Liver (tissue), 3 donors: Measurements from ENCODE around the gene PACSIN2.

Experiments
- CTCF ChIP-seq: fragments of 150-350 bp; IDR thresholded peaks from 2 replicates; pipeline ENCODE4 v1.5.1; 2017; ENCODE audit warnings: improper control_type of control experiment, low read depth, low read length; ENCODE audit not compliant: missing input control
- GABPA ChIP-seq, 2 donors: IDR thresholded peaks in 1 of 2; conservative IDR thresholded peaks in 1 of 2; 2 replicates each; pipeline ENCODE4 v1.6.1; 2016; ENCODE audit warnings: antibody characterized with exemption in 2 of 2, mild to moderate bottlenecking in 1 of 2, moderate library complexity in 1 of 2
- RAD21 ChIP-seq, 2 donors: IDR thresholded peaks; 2 replicates each; pipeline ENCODE4 v1.6.1; 2016; ENCODE audit warnings: antibody characterized with exemption in 2 of 2, mild to moderate bottlenecking in 2 of 2
- donor health status: healthy.
- donor health status: healthy.

- no peak for TF ChIP-seq CTCF
- no peak for TF ChIP-seq GABPA (IDR thresholded peaks at IDR 0.05 in 1 of 2, conservative IDR thresholded peaks at IDR 0.05 in 1 of 2)
- TF ChIP-seq RAD21 (IDR thresholded peaks at IDR 0.05), result no peak
Observed at GRCh38 chr22:42997582-42998090, 17.3 kb downstream of the PACSIN2 start.
